ENCODE results near the gene CADM2.

The CADM2 gene

GRCh38 chr3:84984429-84984828 is 25.6 kb downstream of the CADM2 start:
- no peak for DNase-seq (ENCODE audit: low read depth)

- no peak for DNase-seq (ENCODE audit: low read depth)
Measured at GRCh38 chr3:84985795-84986194, 27.0 kb downstream of the CADM2 start.

- DNase-seq (ENCODE audit: low read depth) = no peak
Measured at GRCh38 chr3:84987706-84988504, 29.1 kb downstream of the CADM2 start.

- no peak for DNase-seq (ENCODE audit: low read depth)
Measured at GRCh38 chr3:84989102-84989501, 30.3 kb downstream of the CADM2 start.

- no peak for DNase-seq (ENCODE audit: low read depth)
Measured at GRCh38 chr3:84991422-84991900, 32.7 kb downstream of the CADM2 start.

GRCh38 chr3:84993956-84994355 is 35.2 kb downstream of the CADM2 start:
- no peak for DNase-seq (ENCODE audit: low read depth)

- DNase-seq (ENCODE audit: low read depth) = no peak
Measured at GRCh38 chr3:84998545-84998944, 39.8 kb downstream of the CADM2 start.

- DNase-seq (ENCODE audit: low read depth) = no peak
Measured at GRCh38 chr3:85003479-85003878, 44.7 kb downstream of the CADM2 start.

- DNase-seq (ENCODE audit: low read depth) = no peak
Measured at GRCh38 chr3:85004147-85004546, 45.4 kb downstream of the CADM2 start.

GRCh38 chr3:85005946-85006345 is 47.2 kb downstream of the CADM2 start:
- DNase-seq (ENCODE audit: low read depth) = no peak

- DNase-seq (ENCODE audit: low read depth) = no peak
Measured at GRCh38 chr3:85007195-85008094, 48.7 kb downstream of the CADM2 start.

GRCh38 chr3:85020828-85021227 is 62.0 kb downstream of the CADM2 start:
- DNase-seq (ENCODE audit: low read depth) = no peak

- DNase-seq (ENCODE audit: low read depth) = no peak
Measured at GRCh38 chr3:85030052-85030451, 71.3 kb downstream of the CADM2 start.

GRCh38 chr3:85037203-85037602 is 78.4 kb downstream of the CADM2 start:
- DNase-seq (ENCODE audit: low read depth) = no peak

- DNase-seq (ENCODE audit: low read depth) = no peak
Measured at GRCh38 chr3:85041001-85041400, 82.2 kb downstream of the CADM2 start.

- DNase-seq (ENCODE audit: low read depth) = no peak
Measured at GRCh38 chr3:85041562-85042055, 82.8 kb downstream of the CADM2 start.

- DNase-seq (ENCODE audit: low read depth) = no peak
Measured at GRCh38 chr3:85050821-85051220, 92.0 kb downstream of the CADM2 start.

- DNase-seq (ENCODE audit: low read depth) = no peak
Measured at GRCh38 chr3:85051786-85052185, 93.0 kb downstream of the CADM2 start.

- DNase-seq (ENCODE audit: low read depth) = no peak
Measured at GRCh38 chr3:85053626-85054025, 94.8 kb downstream of the CADM2 start.

- no peak for DNase-seq (ENCODE audit: low read depth)
Measured at GRCh38 chr3:85054579-85054978, 95.8 kb downstream of the CADM2 start.

- no peak for DNase-seq (ENCODE audit: low read depth)
Measured at GRCh38 chr3:85068911-85069310, 110.1 kb downstream of the CADM2 start.

- no peak for DNase-seq (ENCODE audit: low read depth)
Measured at GRCh38 chr3:85074003-85074402, 115.2 kb downstream of the CADM2 start.

- no peak for DNase-seq (ENCODE audit: low read depth)
Measured at GRCh38 chr3:85075663-85076062, 116.9 kb downstream of the CADM2 start.
